Sigmoid colon (tissue), 4 donors: ENCODE measurements around the gene SLC17A7.

Source experiments
- CTCF ChIP-seq, 4 experiments: fragments of 450-650 bp in 3 of 4; fragments of 200-600 bp in 1 of 4; IDR thresholded peaks; one replicate each; pipeline ENCODE4 v1.5.1; 2016 to 2019; ENCODE audit warnings: antibody characterized with exemption in 4 of 4, mild to moderate bottlenecking in 3 of 4, moderate library complexity in 2 of 4
- EP300 ChIP-seq, 4 donors: sonication (generic); formaldehyde crosslinking; IDR thresholded peaks; one replicate each; pipeline ENCODE4 v1.6.1; 2017; ENCODE audit warnings: antibody characterized with exemption in 4 of 4
- POLR2AphosphoS5 ChIP-seq, 4 donors: sonication (generic); formaldehyde crosslinking; IDR thresholded peaks; one replicate each; pipeline ENCODE4 v1.6.1; 2017; ENCODE audit warnings: antibody characterized with exemption in 4 of 4

DNA sequence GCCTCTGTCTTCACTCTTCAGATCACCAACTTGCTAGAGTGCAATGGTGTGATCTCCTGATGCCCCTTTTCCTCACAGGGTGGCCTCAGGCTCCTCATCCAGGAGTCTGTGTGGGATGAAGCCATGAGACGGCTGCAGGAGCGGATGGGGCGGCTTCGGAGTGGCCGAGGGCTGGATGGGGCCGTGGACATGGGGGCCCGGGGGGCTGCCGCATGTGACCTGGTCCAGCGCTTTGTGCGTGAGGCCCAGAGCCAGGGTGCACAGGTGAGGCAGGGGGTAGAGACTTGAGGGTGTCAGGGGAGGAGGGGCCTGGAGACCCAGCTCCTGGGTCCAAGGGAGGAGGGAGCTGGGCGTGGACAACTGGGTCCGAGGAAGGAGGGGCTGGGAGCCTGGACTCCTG, 21.2 kb upstream of the SLC17A7 start:
- TF ChIP-seq EP300 (IDR thresholded peaks at IDR 0.05) (no peak), CTCF (IDR thresholded peaks at IDR 0.05) (no peak), POLR2AphosphoS5 (IDR thresholded peaks at IDR 0.05) (no peak)
